GM12878 (cell line): ENCODE results near the gene ARGLU1. TPM values are rescaled to one million over a fixed set of nuclear protein-coding genes. Genes with fewer than 3 reads are reported as not detected.

ENCODE experiments used
- ATAC-seq: fragments of 200-7000 bp; cut with Tn5 transposase; 3 replicates; pipeline ENCODE4 v1.9.1; 2020; ENCODE audit warnings: mild to moderate bottlenecking, moderate library complexity
- BruUV-seq: library from RNA; stranded (reverse); fragments of 400-500 nt; replicated peaks from 2 replicates; lab custom pipeline; 2021; lab: Mats Ljungman, UMichigan
- CTCF ChIA-PET: fragments of 300-600 bp; sonication (Branson Sonifier 250); formaldehyde crosslinking; extraction: SDS; loops from one replicate; lab custom pipeline; 2021; ENCODE audit warnings: inconsistent platforms; lab: Yijun Ruan, JAX
- POLR2A ChIA-PET: fragments of 350-600 bp; formaldehyde crosslinking; extraction: SDS; loops from one replicate; lab custom pipeline; 2021; ENCODE audit warnings: inconsistent platforms; lab: Charles Lee
- RAD21 ChIA-PET: fragments of 300-600 bp; sonication (Branson Sonifier 250); formaldehyde crosslinking; loops from one replicate; lab custom pipeline; 2023; ENCODE audit warnings: antibody characterized with exemption; ENCODE audit not compliant: unreplicated experiment; lab: Charles Lee
- SMC1A ChIA-PET: fragments of 300-600 bp; sonication (Branson Sonifier 250); formaldehyde crosslinking; loops from one replicate; lab custom pipeline; 2023; ENCODE audit not compliant: unreplicated experiment, uncharacterized antibody; lab: Charles Lee
- DNase-seq: peaks from one replicate; pipeline ENCODE4 v3.0.0-alpha.2; 2011; ENCODE audit warnings: low read depth, low spot score
- FAIRE-seq: peaks from 3 replicates; lab custom pipeline; 2011; peaks lifted over from hg19 to GRCh38; lab: Jason Lieb, UNC
- H2AFZ ChIP-seq: 2 replicates; pipeline ENCODE4 v1.6.0; 2011; ENCODE audit warnings: low read depth, low read length, control low read depth; ENCODE audit not compliant: control insufficient read depth
- H3K27ac ChIP-seq: 2 replicates; pipeline ENCODE4 v1.5.1; 2011; ENCODE audit warnings: control low read depth; ENCODE audit not compliant: control insufficient read depth, insufficient read depth
- H3K27me3 ChIP-seq, 2 experiments: replicated peaks in 1 of 2; 2 replicates each; pipeline versions ENCODE4 v1.6.0 to v1.6.1; 2011; ENCODE audit warnings: low read length in 1 of 2; ENCODE audit not compliant: control insufficient read depth in 2 of 2, insufficient read depth in 2 of 2
- H3K36me3 ChIP-seq, 2 experiments: 2 replicates each; pipeline ENCODE4 v1.5.1; 2011; ENCODE audit warnings: low read length in 1 of 2; ENCODE audit not compliant: control insufficient read depth in 2 of 2, insufficient read depth in 2 of 2
- H3K4me1 ChIP-seq: 2 replicates; pipeline ENCODE4 v1.6.1; 2011; ENCODE audit warnings: mild to moderate bottlenecking, low read length, moderate library complexity, mixed read lengths; ENCODE audit not compliant: control insufficient read depth, insufficient read depth
- H3K4me2 ChIP-seq: 2 replicates; pipeline ENCODE4 v1.6.0; 2011; ENCODE audit warnings: control low read depth; ENCODE audit not compliant: control insufficient read depth, insufficient read depth
- H3K4me3 ChIP-seq: fragments of 200-600 bp; sonication (generic); 2 replicates; pipeline ENCODE4 v1.5.1; 2016
- H3K79me2 ChIP-seq: 2 replicates; pipeline ENCODE4 v1.6.0; 2011; ENCODE audit warnings: low read length; ENCODE audit not compliant: control insufficient read depth, insufficient read depth
- H3K9ac ChIP-seq: 2 replicates; pipeline ENCODE4 v1.8.0; 2011; ENCODE audit warnings: low read length, control low read depth, mixed read lengths; ENCODE audit not compliant: control insufficient read depth, insufficient read depth
- H3K9me3 ChIP-seq: replicated peaks from 3 replicates; pipeline ENCODE4 v1.5.1; 2011; ENCODE audit warnings: mild to moderate bottlenecking, low read length; ENCODE audit not compliant: control insufficient read depth, insufficient read depth
- H4K20me1 ChIP-seq: 2 replicates; pipeline ENCODE4 v1.6.0; 2011; ENCODE audit not compliant: control insufficient read depth, insufficient read depth
- CREM ChIP-seq: IDR thresholded peaks from 2 replicates; pipeline ENCODE4 v1.6.1; 2014; ENCODE audit warnings: antibody characterized with exemption, low read depth
- EP300 ChIP-seq, 2 experiments: fragments of 150-350 bp in 1 of 2; IDR thresholded peaks; 2 replicates each; pipeline ENCODE4 v1.6.1; 2011 to 2012; ENCODE audit warnings: low read depth in 2 of 2, low read length in 2 of 2, borderline replicate concordance in 1 of 2, improper control_type of control experiment in 1 of 2, inconsistent platforms in 1 of 2; ENCODE audit not compliant: control insufficient read depth in 1 of 2
- ETV6 ChIP-seq, 2 experiments: fragments of 450-650 bp in 1 of 2; IDR thresholded peaks in 1 of 2; conservative IDR thresholded peaks in 1 of 2; 2 replicates each; pipeline ENCODE4 v1.6.1; 2014; ENCODE audit warnings: antibody characterized with exemption in 1 of 2, borderline replicate concordance in 1 of 2, low read depth in 1 of 2, mild to moderate bottlenecking in 1 of 2, moderate library complexity in 1 of 2
- HDAC2 ChIP-seq: fragments of 200-600 bp; sonication (generic); IDR thresholded peaks from 2 replicates; pipeline ENCODE4 v1.6.1; 2017
- IKZF2 ChIP-seq, 2 experiments: fragments of 450-650 bp; IDR thresholded peaks; 2 replicates each; pipeline ENCODE4 v1.6.1; 2017; ENCODE audit warnings: mild to moderate bottlenecking in 2 of 2, moderate library complexity in 2 of 2
- MTA2 ChIP-seq: fragments of 450-650 bp; IDR thresholded peaks from 2 replicates; pipeline ENCODE4 v1.6.1; 2016; ENCODE audit warnings: low read depth, mild to moderate bottlenecking, moderate library complexity
- MTA3 ChIP-seq: IDR thresholded peaks from 2 replicates; pipeline ENCODE4 v1.6.1; 2012; ENCODE audit warnings: low read length, inconsistent platforms, borderline replicate concordance
- MYC ChIP-seq: IDR thresholded peaks from 2 replicates; pipeline ENCODE4 v1.6.1; 2011; ENCODE audit warnings: mild to moderate bottlenecking, low read length, moderate library complexity, inconsistent platforms; ENCODE audit not compliant: insufficient read depth, insufficient replicate concordance, insufficient read length, severe bottlenecking
- NR2F1 ChIP-seq: fragments of 450-650 bp; conservative IDR thresholded peaks from 2 replicates; pipeline ENCODE4 v1.6.1; 2017; ENCODE audit warnings: mild to moderate bottlenecking
- PKNOX1 ChIP-seq: fragments of 450-650 bp; IDR thresholded peaks from 2 replicates; pipeline ENCODE4 v1.6.1; 2016; ENCODE audit warnings: mild to moderate bottlenecking
- RB1 ChIP-seq: fragments of 450-650 bp; formaldehyde crosslinking; IDR thresholded peaks from 2 replicates; pipeline ENCODE4 v1.6.1; 2017; ENCODE audit warnings: mild to moderate bottlenecking, borderline replicate concordance
- TARDBP ChIP-seq: IDR thresholded peaks from 2 replicates; pipeline ENCODE4 v1.6.1; 2016; ENCODE audit warnings: borderline replicate concordance
- WGBS: methylation state at CpG from one replicate; pipeline ENCODE4 v1.1.6; 2016; ENCODE audit warnings: low lambda C conversion rate; ENCODE audit not compliant: insufficient replicate concordance, insufficient coverage; ENCODE audit errors: missing lambda C conversion rate; 5-methylcytosine and 5-hydroxymethylcytosine counted together
- in situ Hi-C: fragments of 300-500 bp; cut with MboI; formaldehyde crosslinking; loops from 9 replicates; pipeline ENCODE4 v1.14.3; 2018; ENCODE audit warnings: mixed read lengths
- intact Hi-C: fragments of 100-400 bp; cut with micrococcal nuclease; formaldehyde crosslinking; loops from one replicate; pipeline ENCODE4 v1.14.2; 2022; ENCODE audit not compliant: unreplicated experiment
- polyA plus RNA-seq, 11 experiments: library from polyadenylated mRNA; depleted of rRNA in 4 of 11; unstranded in 6 of 11; stranded (reverse) in 5 of 11; fragments of >200 nt; fragmentation: Nextera tagmentation in 4 of 11; fragmentation: Illumina TruSeq in 1 of 11; extraction: Ambion mirVana in 4 of 11; extraction: Trizol in 1 of 11; gene quantifications; 1 replicate in 1 of 11; 2 replicates in 10 of 11; pipeline versions ENCODE4 v1.2.1 to v1.2.3, GENCODE V29; 2011 to 2016; ENCODE audit warnings: inconsistent platforms in 2 of 11, missing spikeins in 2 of 11, low read depth in 1 of 11
- total RNA-seq, 4 experiments: library from RNA; depleted of rRNA in 3 of 4; stranded (reverse); fragments of >200 nt in 3 of 4; fragmentation: Illumina TruSeq in 1 of 4; extraction: Trizol in 1 of 4; gene quantifications; 2 replicates each; pipeline versions ENCODE4 v1.2.1 to v1.2.3, GENCODE V29; 2013 to 2021
- TF ChIP-seq, protein P1 (sequence below), 3 experiments: IDR thresholded peaks in 2 of 3; conservative IDR thresholded peaks in 1 of 3; 2 replicates each; pipeline ENCODE4 v1.5.1; 2011; ENCODE audit warnings: low read depth in 3 of 3, low read length in 3 of 3, mild to moderate bottlenecking in 3 of 3, control low read depth in 2 of 3, moderate library complexity in 2 of 3, inconsistent platforms in 1 of 3, mixed read lengths in 1 of 3; ENCODE audit not compliant: control insufficient read depth in 2 of 3, insufficient read depth in 1 of 3; ENCODE audit errors: extremely low read depth in 1 of 3
- TF ChIP-seq, protein P2 (sequence below): fragments of 450-650 bp; IDR thresholded peaks from 2 replicates; pipeline ENCODE4 v1.6.1; 2014; ENCODE audit warnings: mild to moderate bottlenecking

ARGLU1 gene
- total and polyA plus RNA-seq, 10 of the 15 experiments (the other 5 are each of a cell fraction or from before 2014, with no cell fraction given), result 47.1 to 197 (median 98.3) TPM

DNA sequence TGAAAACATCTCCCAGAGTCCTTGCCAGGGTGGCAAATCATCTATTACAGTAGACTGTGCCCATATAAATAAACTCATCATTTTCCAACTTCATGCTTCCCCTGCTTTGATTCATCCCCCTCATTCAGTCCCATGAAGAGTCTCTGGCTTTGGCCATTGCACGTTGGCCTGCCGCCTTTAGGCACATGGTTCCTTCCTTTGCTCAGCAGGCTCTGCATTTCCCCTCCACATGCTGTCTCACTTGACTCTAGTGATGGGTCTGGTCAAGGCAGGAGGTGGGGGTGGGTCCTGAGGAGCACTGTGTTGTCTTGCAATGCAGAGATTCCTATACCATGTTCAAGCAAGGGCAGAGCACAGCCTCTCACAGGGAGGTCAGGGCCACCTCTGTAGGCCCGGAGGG lies 48.8 kb upstream of the ARGLU1 start (continued):
- TF ChIP-seq, protein P1, sequence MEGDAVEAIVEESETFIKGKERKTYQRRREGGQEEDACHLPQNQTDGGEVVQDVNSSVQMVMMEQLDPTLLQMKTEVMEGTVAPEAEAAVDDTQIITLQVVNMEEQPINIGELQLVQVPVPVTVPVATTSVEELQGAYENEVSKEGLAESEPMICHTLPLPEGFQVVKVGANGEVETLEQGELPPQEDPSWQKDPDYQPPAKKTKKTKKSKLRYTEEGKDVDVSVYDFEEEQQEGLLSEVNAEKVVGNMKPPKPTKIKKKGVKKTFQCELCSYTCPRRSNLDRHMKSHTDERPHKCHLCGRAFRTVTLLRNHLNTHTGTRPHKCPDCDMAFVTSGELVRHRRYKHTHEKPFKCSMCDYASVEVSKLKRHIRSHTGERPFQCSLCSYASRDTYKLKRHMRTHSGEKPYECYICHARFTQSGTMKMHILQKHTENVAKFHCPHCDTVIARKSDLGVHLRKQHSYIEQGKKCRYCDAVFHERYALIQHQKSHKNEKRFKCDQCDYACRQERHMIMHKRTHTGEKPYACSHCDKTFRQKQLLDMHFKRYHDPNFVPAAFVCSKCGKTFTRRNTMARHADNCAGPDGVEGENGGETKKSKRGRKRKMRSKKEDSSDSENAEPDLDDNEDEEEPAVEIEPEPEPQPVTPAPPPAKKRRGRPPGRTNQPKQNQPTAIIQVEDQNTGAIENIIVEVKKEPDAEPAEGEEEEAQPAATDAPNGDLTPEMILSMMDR (IDR thresholded peaks at IDR 0.05 in 2 of 3, conservative IDR thresholded peaks at IDR 0.05 in 1 of 3; ENCODE audit: control insufficient read depth in 2 of 3, extremely low read depth in 1 of 3, insufficient read depth in 1 of 3, low read depth in 3 of 3, low read length in 3 of 3), result no peak
- no peak for TF ChIP-seq MTA2
- no peak for TF ChIP-seq MTA3
- no peak for TF ChIP-seq IKZF2 (IDR thresholded peaks at IDR 0.05)
- TF ChIP-seq, protein P2, sequence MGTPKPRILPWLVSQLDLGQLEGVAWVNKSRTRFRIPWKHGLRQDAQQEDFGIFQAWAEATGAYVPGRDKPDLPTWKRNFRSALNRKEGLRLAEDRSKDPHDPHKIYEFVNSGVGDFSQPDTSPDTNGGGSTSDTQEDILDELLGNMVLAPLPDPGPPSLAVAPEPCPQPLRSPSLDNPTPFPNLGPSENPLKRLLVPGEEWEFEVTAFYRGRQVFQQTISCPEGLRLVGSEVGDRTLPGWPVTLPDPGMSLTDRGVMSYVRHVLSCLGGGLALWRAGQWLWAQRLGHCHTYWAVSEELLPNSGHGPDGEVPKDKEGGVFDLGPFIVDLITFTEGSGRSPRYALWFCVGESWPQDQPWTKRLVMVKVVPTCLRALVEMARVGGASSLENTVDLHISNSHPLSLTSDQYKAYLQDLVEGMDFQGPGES, result no peak
- TF ChIP-seq HDAC2, result no peak

DNA sequence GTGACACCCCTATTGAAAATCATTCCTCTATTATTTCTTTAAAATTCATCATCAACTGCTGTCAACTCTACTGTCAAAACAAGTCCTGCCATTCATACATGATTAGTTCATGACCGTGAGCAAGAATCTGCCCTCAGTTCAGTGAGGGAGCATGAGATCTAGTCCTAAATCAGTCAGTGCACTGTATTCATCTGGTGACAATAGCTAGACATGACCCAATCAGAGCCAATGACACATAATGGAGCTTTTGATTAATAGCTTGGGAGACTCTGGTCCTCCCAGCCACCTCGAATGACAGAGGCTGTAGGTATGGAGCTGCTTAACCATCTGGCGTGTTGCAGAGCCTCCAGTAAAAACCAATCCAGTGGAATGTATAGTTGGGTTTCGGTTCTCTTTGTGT lies 46.9 kb upstream of the ARGLU1 start:
- H3K4me2 ChIP-seq, result no peak overlapping the region
- H2AFZ ChIP-seq, result no peak overlapping the region
- BruUV-seq, result no TSS peak
- H3K9ac ChIP-seq, result no peak overlapping the region
- intact Hi-C loops, result no loop called here
- no peaks in the 10 kb centered on the region for H3K9me3 ChIP-seq
- POLR2A ChIA-PET, result no interaction called here
- no peak for ATAC-seq
- SMC1A ChIA-PET, result no interaction called here
- no peaks in the 10 kb centered on the region for H4K20me1 ChIP-seq
- no peaks in the 10 kb centered on the region for H3K4me1 ChIP-seq
- no peaks in the 10 kb centered on the region for H3K36me3 ChIP-seq
- H3K27ac ChIP-seq, result no peak overlapping the region
- RAD21 ChIA-PET, result no interaction called here
- H3K27me3 ChIP-seq, result no peaks in the 10 kb centered on the region
- no peak overlapping the region for H3K4me3 ChIP-seq
- no peak for FAIRE-seq
- no peak for DNase-seq
- WGBS, result 44% methylated on average over 4 of the region's 4 CpGs
- CTCF ChIA-PET, result no interaction called here
- in situ Hi-C loops, result no loop called here
- no peak for TF ChIP-seq MTA3
- no peak for TF ChIP-seq PKNOX1
- TF ChIP-seq RB1, result no peak
- TF ChIP-seq CREM, result no peak
- no peak for TF ChIP-seq NR2F1
- TF ChIP-seq TARDBP, result no peak
- no peak for TF ChIP-seq ETV6 (conservative IDR thresholded peaks at IDR 0.05 in 1 of 2, IDR thresholded peaks at IDR 0.05 in 1 of 2; ENCODE audit: borderline replicate concordance in 1 of 2, low read depth in 1 of 2)
- no peak for TF ChIP-seq MYC
- no peak for TF ChIP-seq EP300 (IDR thresholded peaks at IDR 0.05; ENCODE audit: borderline replicate concordance in 1 of 2, control insufficient read depth in 1 of 2, low read depth in 2 of 2, low read length in 2 of 2)
- H3K79me2 ChIP-seq, result no peaks in the 10 kb centered on the region
